HG03045 (cell line): ENCODE data around the gene ZNF638.

Source experiments
- ATAC-seq: cut with Tn5 transposase; IDR thresholded peaks from one replicate; pipeline ENCODE4 v1.9.1; 2021; ENCODE audit warnings: mild to moderate bottlenecking, moderate library complexity; ENCODE audit not compliant: unreplicated experiment

Gene ZNF638

GRCh38 chr2:71336384-71336783 lies 4.8 kb downstream of the ZNF638 start:
- no peak for ATAC-seq

DNA sequence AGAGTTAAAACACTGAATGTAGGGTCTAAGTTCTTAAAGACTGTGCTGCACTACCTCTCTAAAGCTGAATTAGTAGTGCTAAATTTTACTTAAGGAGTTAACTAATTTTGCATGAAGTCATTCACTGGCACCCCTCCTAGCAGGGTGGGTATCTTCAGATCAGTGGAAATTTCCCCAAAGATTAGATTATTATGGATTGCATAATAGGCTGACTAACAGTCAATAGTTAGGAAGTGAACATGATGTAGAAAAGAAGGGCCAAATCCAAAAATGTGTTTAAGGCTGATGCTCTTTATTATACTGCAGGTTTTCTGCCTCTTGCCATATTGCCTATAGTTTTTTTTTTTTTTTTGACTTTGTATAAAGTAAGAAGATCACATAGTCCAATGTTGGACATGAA lies 5.2 kb downstream of the ZNF638 start:
- ATAC-seq: no peak

DNA sequence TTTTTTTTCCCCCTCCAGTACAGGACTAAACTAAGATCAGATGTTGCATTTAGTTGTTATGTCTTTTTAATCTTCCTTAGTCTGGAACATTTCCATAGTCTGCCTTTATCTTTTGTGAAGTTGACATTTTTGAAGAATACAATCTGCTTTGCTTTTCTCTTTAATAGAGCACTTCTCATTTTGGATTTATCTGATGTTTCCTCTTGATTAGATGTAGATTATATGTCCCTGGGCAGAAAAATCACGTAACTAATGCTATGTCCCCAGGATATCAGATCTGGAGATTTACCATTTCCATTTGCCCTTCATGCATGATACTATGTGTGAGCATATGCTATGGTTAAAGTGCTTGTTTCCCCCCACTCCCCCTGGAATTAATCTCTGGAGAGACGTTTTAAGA lies 6.2 kb downstream of the ZNF638 start:
- no peak for ATAC-seq

DNA sequence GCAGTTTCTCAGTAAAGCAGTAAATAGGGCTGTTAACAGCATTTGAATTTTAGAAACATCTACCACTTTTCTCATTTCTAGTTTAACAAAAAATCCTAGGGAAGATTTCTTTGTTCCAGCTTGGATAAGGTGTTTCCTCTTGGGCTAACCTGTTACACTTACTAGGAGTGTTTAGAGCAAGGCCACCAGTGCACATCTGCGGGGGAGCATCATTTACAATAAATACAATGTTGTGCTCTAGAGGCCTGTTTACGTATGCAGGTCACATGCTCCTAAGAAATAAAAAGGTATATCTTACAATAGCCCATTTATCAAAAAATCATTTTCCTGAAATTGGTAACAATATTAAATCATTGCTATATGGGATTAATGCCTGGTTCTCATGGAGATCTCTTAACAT lies 8.1 kb downstream of the ZNF638 start:
- no peak for ATAC-seq

- no peak for ATAC-seq
These were observed 8.6 kb downstream of the ZNF638 start for GRCh38 chr2:71340176-71340575.

- no peak for ATAC-seq
These were observed 10.1 kb downstream of the ZNF638 start for GRCh38 chr2:71341645-71342044.

DNA sequence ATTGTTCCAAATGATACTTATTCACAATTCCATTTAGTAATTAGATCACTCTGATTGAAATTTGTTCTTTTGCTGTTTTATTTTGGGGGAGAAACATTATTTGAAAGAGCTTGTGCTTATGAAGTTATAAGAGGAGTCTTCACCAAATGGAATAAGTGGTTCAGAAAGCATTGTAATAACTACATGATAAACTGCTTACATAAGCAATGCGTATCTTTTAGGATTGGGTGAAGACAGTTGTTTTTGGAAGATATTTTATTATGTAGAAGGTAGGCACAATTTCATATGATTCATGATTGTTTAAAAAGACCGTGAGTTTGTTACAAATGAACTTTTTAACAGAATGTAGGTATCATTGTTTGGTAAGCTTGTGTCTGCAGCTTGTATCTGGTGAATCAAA lies 14.5 kb downstream of the ZNF638 start:
- ATAC-seq: no peak

DNA sequence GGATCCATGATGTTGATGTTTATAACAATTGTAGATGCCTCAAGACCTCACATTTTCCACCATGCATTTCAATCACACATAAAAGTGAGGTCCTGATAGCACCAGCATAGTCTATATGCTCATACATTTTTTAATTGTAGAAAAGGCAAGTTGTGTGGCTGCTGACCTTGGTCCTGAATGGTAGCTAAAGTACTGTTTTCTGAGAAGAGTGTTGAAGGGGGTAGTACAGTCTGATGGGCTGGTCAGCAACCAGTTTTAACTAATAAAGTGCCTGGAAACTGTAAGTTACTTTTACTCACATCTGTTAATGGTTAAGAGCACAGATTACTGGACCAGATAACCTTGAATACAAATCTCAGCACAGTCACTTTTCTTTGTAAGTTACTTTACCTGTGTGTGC lies 15.9 kb downstream of the ZNF638 start:
- ATAC-seq: no peak

DNA sequence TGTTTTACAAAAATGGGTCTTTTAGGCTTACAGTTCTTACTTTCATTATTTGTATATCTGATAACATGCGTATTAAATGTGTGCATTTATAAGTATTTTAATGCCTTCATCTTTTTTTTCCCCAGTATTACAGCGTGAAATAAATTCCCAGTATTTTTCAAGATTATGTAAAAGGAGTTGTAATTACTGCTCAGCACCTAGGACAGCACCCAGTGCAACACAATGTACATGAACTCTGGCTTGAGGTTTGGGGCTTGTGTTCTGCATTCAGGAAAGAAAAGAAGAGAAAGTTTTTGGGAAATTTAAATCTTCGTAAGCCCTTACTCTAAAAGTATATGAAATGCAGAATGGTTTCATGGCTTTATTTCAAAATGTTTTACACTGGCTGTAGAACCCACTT lies 16.7 kb downstream of the ZNF638 start:
- no peak for ATAC-seq

- ATAC-seq: no peak
These were observed 21.7 kb downstream of the ZNF638 start for GRCh38 chr2:71353248-71353647.

DNA sequence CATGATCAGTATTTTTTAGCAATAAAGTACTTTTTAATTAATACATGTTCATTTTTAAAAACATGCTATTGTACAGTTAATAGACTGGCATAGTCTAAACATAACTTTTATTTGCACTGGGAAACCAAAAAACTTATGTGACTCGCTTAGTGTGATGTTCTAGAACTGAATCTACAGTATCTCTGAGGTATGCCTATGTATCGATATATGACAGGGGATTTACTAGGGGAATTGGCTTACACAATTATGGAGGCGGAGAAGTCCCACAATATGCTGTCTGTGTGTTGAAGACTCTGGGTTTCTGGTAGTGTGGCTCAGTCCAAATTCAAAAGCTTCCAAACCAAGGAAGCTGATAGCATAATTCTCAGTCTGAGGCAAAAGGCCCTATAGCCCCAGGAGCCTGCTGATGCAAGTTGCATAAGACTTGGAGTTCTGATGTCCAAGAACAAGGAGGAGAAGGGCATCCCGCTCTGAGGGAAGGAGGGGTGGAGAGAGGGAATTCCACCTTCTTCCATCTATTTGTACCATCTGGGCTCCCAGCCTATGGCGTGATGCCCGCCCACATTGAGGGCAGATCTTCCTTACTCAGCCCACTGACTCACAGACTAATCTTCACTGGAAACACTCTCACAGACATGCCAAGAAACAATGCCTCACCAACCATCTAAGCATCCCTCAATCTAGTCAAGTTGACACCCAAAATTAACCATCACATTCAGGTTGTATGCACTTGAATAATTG lies 27.5 kb downstream of the ZNF638 start:
- ATAC-seq: no peak

DNA sequence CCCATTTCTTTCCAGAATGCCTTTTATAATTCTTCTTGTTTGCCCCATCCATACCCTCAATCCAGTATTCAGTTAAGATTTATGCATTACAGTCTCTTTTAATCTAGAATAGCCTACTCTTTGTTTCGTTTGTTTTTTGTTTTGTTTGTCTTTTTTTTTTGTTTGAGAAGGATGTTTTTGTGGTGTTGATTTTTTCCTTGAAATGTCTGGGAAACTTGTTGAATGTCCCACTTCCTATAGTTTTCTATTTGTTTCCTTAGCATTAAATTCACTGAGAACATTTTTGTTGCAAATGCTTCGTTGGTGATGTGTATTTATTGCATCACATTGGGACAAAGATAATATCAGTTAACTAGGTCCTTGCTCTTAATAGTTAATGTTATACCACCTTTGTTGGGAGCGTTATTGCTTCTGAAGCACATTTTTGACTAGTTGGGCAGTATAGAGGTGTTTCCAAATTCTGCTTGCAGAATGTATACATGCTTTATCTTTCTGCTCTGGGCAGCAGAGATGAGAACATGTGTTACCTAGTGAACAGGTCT lies 28.9 kb downstream of the ZNF638 start:
- ATAC-seq: no peak

- ATAC-seq: no peak
These were observed 30.0 kb downstream of the ZNF638 start for GRCh38 chr2:71361631-71362030.

DNA sequence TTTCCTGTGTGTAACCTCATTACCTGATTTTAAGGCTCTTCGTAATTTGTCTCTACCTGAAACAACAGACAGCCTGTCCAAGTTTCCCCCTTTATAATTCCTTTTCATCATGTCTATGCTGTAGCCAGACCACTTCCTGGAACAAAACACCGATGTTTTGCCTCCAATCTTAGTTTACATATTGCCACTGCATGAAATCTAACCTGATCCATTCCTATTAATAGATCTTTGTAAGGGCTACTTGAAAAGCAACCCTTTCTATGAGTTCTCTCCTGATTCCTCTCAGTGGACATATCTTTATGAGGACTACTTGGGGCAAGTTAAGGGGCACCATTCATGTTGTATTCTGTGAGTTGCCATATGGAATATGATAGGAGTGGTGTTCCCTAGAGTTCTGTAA lies 30.9 kb downstream of the ZNF638 start:
- ATAC-seq: no peak

DNA sequence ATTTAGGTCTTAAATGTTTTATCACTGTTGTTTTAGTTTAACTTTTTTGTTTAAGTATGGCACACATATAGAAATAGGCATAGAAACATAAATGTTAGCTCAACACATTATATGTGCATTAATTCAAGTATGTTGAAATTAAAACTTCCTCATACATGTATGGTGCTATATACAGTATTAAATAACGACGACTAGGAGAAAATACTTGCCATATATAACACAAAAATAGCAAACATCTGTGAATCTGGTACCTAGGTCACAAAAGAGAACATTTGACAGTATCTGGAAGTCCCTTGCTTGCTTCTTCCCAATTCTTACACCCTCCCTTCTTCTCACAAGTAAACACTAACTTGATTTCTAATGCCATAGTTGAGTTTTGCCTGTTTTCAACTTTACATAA lies 38.4 kb downstream of the ZNF638 start:
- ATAC-seq: no peak

DNA sequence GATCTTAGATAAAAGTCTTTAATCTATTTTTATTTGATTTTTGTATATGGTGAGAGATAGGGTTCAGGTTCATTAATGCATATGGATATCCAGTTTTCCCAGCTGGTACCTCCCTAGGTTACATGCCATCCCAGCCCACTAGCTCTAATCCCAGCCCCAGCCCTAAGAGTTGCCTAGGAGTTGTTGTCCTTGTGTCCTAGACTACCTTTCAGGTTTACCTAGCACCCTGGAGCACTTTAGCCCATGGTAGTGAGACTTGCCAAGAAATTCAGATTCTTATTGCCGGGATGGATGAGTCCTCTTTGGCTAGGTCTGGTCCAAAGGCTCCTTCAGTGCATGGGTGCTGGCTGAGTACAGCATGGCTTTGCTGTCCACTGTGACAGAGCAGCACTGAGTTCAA lies 40.5 kb downstream of the ZNF638 start:
- no peak for ATAC-seq

DNA sequence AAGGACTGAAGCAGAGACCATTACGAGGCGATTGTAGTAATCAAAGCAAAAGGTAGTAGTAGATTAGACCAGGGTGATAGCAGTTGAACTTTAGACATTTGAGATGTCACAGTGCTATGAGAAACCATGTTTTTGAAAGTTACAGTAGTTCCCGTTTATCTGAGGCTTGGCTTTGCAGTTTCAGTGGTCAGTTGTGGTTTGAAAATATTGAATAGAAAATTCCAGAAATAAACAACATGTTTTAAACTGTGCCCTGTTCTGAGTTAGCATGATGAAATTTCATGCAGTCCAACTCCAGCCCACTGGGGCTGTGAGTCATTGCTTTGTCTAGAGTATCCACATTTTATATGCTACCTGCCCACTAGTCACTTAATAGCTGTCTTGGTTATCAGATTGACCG lies 47.5 kb downstream of the ZNF638 start:
- ATAC-seq: no peak

DNA sequence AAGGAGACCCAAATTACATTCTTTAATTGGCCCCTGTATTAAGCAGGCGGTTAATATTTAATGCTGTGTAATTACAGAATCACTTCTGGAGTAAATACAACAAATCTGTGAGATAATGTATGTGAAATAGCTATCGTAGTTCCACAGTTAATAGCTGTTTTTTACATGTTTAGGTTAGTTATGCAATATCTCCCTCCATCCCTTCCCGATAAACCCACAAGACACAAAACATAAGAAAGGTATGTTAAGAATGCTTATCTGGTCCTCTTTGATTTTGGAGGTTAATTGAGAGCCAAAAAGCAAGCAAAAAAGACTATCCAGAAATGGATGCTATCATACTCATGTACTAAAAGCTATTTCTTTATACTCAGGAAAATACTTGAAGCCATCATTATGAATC lies 49.1 kb downstream of the ZNF638 start:
- ATAC-seq: no peak

- ATAC-seq: no peak
These were observed 53.4 kb downstream of the ZNF638 start for GRCh38 chr2:71385012-71385411.

- no peak for ATAC-seq
These were observed 56.6 kb downstream of the ZNF638 start for GRCh38 chr2:71388214-71388613.

GRCh38 chr2:71389384-71390072 lies 57.9 kb downstream of the ZNF638 start:
- ATAC-seq: no peak

DNA sequence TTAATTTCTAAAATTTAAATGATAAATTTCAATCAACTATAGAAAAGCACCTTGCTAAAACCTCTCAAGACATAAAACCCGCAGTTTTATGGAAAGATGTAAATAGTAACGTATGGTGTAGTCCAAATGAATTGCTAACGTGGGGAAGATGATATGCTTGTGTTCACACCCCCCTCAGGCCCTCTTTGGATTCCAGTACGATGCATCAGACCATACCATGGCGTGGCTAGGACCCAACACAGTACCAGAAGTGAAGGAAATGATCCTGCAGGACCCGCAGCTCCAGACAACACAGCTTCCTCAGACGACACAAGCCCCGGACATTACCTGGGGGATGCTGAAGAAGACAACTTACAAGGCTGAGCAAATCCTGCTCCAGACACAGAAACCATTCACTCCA lies 61.6 kb downstream of the ZNF638 start:
- ATAC-seq: no peak
